Type B pancreatic cell (in vitro differentiated cells): ENCODE measurements around the gene DCAF15. TPM values are rescaled to one million over a fixed set of nuclear protein-coding genes. Genes with fewer than 3 reads are reported as not detected.

ENCODE experiments used
- DNase-seq: peaks from one replicate; pipeline ENCODE4 v3.0.0; 2021; ENCODE audit warnings: mixed read lengths; ENCODE audit not compliant: unreplicated experiment; ENCODE audit errors: extremely low spot score
- H3K27ac Mint-ChIP-seq: 2 replicates; pipeline ENCODE4 v1.8.0; 2021; ENCODE audit warnings: mild to moderate bottlenecking, mixed read lengths
- H3K27me3 Mint-ChIP-seq: 2 replicates; pipeline ENCODE4 v1.8.0; 2021; ENCODE audit warnings: mixed read lengths
- H3K36me3 Mint-ChIP-seq: 2 replicates; pipeline ENCODE4 v1.8.0; 2021; ENCODE audit warnings: mixed read lengths
- H3K4me1 Mint-ChIP-seq: one replicate; pipeline ENCODE4 v1.8.0; 2021; ENCODE audit warnings: mixed read lengths; ENCODE audit not compliant: unreplicated experiment
- H3K4me3 Mint-ChIP-seq: 2 replicates; pipeline ENCODE4 v1.8.0; 2021; ENCODE audit warnings: mild to moderate bottlenecking, mixed read lengths
- H3K9me3 Mint-ChIP-seq: 2 replicates; pipeline ENCODE4 v1.8.0; 2021; ENCODE audit warnings: mixed read lengths
- total RNA-seq: library from RNA; stranded (reverse); gene quantifications from 2 replicates; pipeline ENCODE4 v1.2.1, GENCODE V29; 2021; ENCODE audit warnings: low replicate concordance
- TF ChIP-seq, protein P1 (sequence below): fragments of 200-600 bp; sonication (generic); conservative IDR thresholded peaks from 2 replicates; pipeline ENCODE4 v1.5.0; 2021; ENCODE audit warnings: antibody characterized with exemption, mild to moderate bottlenecking

DCAF15 gene
- total RNA-seq, 1 donor from 2014 or later = 50.1 TPM

DNA sequence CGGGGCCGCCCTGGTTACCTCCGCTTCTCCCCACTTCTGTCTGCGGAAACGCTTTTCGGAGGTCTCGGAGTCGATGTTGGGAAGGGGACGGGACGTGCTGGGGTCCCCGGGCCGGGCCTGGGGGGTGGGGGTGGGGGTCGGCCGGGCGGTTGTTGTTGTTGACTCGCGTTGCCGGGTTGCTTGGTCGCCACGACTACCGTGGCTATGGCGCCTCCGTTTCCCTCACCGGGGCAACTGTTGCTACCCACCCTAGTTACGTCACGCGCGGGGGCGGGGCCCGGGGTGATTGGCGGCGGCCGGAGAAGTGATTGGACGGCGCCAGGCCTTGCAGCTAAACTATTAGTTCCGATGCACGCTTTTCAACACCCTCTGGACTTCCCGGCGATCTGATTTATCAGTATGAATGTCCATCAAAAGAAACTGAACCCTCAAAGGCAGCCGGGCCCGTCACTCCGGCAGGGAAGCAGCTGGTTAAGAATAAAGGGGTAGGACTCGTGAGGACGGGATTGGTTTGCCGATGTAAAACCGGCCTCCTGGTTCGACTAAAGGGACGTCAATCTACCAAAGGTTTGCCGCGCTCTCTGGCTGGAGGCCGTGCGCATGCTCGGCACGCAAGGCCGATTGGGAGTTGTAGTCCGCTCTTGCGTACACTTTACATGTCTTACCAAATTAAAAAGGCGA, 53.9 kb downstream of the DCAF15 start, which contains the start of gene RFX1:
Gene RFX1, minus strand, starts transcription at position 236 of the 681 bp plus-strand sequence. CDS start 12,477 bp downstream, outside the sequence.
- H3K9me3 Mint-ChIP-seq = no peaks in the 10 kb centered on the region
- H3K27me3 Mint-ChIP-seq = peaks cover 4% of the 10 kb centered on the region
- peak within 1 kb of the TSS; percentile 99 for H3K27ac Mint-ChIP-seq
- peak within 1 kb of the TSS; percentile 95 for H3K4me3 Mint-ChIP-seq
- TF ChIP-seq, protein P1, sequence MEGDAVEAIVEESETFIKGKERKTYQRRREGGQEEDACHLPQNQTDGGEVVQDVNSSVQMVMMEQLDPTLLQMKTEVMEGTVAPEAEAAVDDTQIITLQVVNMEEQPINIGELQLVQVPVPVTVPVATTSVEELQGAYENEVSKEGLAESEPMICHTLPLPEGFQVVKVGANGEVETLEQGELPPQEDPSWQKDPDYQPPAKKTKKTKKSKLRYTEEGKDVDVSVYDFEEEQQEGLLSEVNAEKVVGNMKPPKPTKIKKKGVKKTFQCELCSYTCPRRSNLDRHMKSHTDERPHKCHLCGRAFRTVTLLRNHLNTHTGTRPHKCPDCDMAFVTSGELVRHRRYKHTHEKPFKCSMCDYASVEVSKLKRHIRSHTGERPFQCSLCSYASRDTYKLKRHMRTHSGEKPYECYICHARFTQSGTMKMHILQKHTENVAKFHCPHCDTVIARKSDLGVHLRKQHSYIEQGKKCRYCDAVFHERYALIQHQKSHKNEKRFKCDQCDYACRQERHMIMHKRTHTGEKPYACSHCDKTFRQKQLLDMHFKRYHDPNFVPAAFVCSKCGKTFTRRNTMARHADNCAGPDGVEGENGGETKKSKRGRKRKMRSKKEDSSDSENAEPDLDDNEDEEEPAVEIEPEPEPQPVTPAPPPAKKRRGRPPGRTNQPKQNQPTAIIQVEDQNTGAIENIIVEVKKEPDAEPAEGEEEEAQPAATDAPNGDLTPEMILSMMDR = no peak
- DNase-seq = peak; percentile 100
- no peaks in the 10 kb centered on the region for H3K36me3 Mint-ChIP-seq
- H3K4me1 Mint-ChIP-seq = peaks cover 14% of the 10 kb centered on the region

DNA sequence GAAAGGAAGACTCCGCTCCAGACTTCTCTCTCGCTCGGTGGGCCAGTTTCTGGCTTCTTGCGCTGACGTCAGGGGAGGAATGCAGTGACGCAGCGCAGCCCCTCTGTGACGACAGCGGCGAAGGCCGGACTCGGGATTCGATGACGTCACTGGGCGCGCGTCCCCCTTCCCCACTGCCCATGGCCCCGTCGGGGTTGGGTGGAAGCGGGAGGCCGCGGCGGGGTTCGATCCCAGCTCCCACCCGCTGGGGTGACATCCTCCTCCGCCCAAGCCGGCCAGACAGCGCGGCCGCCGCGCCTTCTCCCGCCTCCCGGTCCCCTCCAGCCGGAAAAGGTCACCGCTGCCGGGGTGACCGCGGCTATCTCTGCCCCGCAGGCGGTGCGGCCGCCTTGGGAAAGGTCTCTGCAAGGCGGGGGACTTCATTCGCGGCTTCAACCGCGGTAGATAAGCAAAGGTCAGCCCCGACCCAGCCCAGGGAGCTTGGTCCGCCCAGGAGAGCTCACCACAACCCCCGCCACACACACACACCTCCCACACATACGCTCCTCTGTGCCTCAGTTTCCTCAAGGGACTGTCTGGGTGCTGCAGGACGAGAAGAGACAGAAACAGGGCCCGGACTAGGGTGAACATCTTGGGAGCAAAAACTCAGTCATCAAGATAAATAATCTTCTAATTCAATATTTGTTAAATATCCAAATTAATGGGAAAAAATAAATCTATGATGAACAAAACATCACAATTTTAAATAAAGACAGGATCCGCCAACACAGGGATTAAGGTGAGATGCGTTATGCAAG, 54.7 kb downstream of the DCAF15 start:
- no peaks in the 10 kb centered on the region for H3K9me3 Mint-ChIP-seq
- peaks cover 14% of the 10 kb centered on the region for H3K4me1 Mint-ChIP-seq
- H3K4me3 Mint-ChIP-seq = peak overlapping the region; percentile 95
- peak overlapping the region; percentile 99 for H3K27ac Mint-ChIP-seq
- TF ChIP-seq, protein P1 = no peak
- peaks cover 4% of the 10 kb centered on the region for H3K27me3 Mint-ChIP-seq
- peak; percentile 94 for DNase-seq
- H3K36me3 Mint-ChIP-seq = no peaks in the 10 kb centered on the region

Other genes starting within 250 kb of the DCAF15 start
- 24.0 and 27.7 TPM in 2 replicates for gene MRI1, start 188.0 kb upstream of the DCAF15 start, total RNA-seq
- gene C19orf53, start 178.1 kb upstream of the DCAF15 start, total RNA-seq = 89.8 and 101 TPM in 2 replicates
- 15.0 and 15.7 TPM in 2 replicates for gene ZSWIM4, start 157.1 kb upstream of the DCAF15 start, total RNA-seq
- 0.69 and 2.8 TPM in 2 replicates for gene NANOS3, start 75.4 kb upstream of the DCAF15 start, total RNA-seq
- gene BRME1, start 46.4 kb upstream of the DCAF15 start, total RNA-seq = 3.5 and 9.2 TPM in 2 replicates
- 35.4 and 42.3 TPM in 2 replicates for gene CC2D1A, start 46.3 kb upstream of the DCAF15 start, total RNA-seq
- gene PODNL1, start 14.1 kb upstream of the DCAF15 start, total RNA-seq = 0.48 and 0.75 TPM in 2 replicates
- 19.3 and 21.8 TPM in 2 replicates for gene RFX1, start 53.8 kb downstream of the DCAF15 start, total RNA-seq
- not detected in 2 replicates for gene RLN3, start 75.6 kb downstream of the DCAF15 start, total RNA-seq
- 0.95 and 2.8 TPM in 2 replicates for gene IL27RA, start 79.3 kb downstream of the DCAF15 start, total RNA-seq
- gene PALM3, start 109.6 kb downstream of the DCAF15 start, total RNA-seq = 0.83 and 8.1 TPM in 2 replicates
- gene MISP3, start 120.3 kb downstream of the DCAF15 start, total RNA-seq = 3.1 and 3.6 TPM in 2 replicates
- gene C19orf67, start 133.3 kb downstream of the DCAF15 start, total RNA-seq = not detected in 2 replicates
- 42.7 and 55.9 TPM in 2 replicates for gene SAMD1, start 138.2 kb downstream of the DCAF15 start, total RNA-seq
- gene PRKACA, start 165.3 kb downstream of the DCAF15 start, total RNA-seq = 55.3 and 88.1 TPM in 2 replicates
- gene ASF1B, start 184.1 kb downstream of the DCAF15 start, total RNA-seq = 14.8 and 27.4 TPM in 2 replicates